GM19324 (cell line): ENCODE results near the gene HLA-DOB.

Experiments
- ATAC-seq: cut with Tn5 transposase; IDR thresholded peaks from one replicate; pipeline ENCODE4 v1.9.1; 2021; ENCODE audit warnings: mild to moderate bottlenecking, moderate library complexity; ENCODE audit not compliant: unreplicated experiment, low FRiP score

HLA-DOB gene

GRCh38 chr6:32843979-32844838, 27.4 kb upstream of the HLA-DOB start, which contains the start of gene PSMB8:
Gene PSMB8 (minus strand): TSS chr6:32844047. CDS start chr6:32843996, 51 bp downstream.
- ATAC-seq: peak; percentile 71

GRCh38 chr6:32843331-32843978, 26.7 kb upstream of the HLA-DOB start:
- no peak for ATAC-seq

GRCh38 chr6:32842690-32843089, 25.9 kb upstream of the HLA-DOB start:
- ATAC-seq: no peak

GRCh38 chr6:32842021-32842650, 25.3 kb upstream of the HLA-DOB start:
- no peak for ATAC-seq

GRCh38 chr6:32840604-32841246, 23.9 kb upstream of the HLA-DOB start:
- no peak for ATAC-seq

- ATAC-seq: no peak
Observed at GRCh38 chr6:32839356-32839755, 22.6 kb upstream of the HLA-DOB start.

- peak; percentile 76 for ATAC-seq
Observed at GRCh38 chr6:32838114-32838958, 21.5 kb upstream of the HLA-DOB start, which contains the start of gene TAP2. Gene TAP2 (minus strand): TSS chr6:32838739. CDS start chr6:32838233, 506 bp downstream.

- ATAC-seq: no peak
Observed at GRCh38 chr6:32837651-32838113, 20.9 kb upstream of the HLA-DOB start.

GRCh38 chr6:32836873-32837272, 20.1 kb upstream of the HLA-DOB start:
- no peak for ATAC-seq

- no peak for ATAC-seq
Observed at GRCh38 chr6:32835167-32835893, 18.5 kb upstream of the HLA-DOB start.

GRCh38 chr6:32833664-32834063, 16.9 kb upstream of the HLA-DOB start:
- no peak for ATAC-seq

- no peak for ATAC-seq
Observed at GRCh38 chr6:32832535-32832934, 15.7 kb upstream of the HLA-DOB start.

GRCh38 chr6:32830936-32831335, 14.1 kb upstream of the HLA-DOB start:
- no peak for ATAC-seq

- no peak for ATAC-seq
Observed at GRCh38 chr6:32830017-32830416, 13.2 kb upstream of the HLA-DOB start.

- no peak for ATAC-seq
Observed at GRCh38 chr6:32829495-32829894, 12.7 kb upstream of the HLA-DOB start.

- ATAC-seq: no peak
Observed at GRCh38 chr6:32827025-32827424, 10.2 kb upstream of the HLA-DOB start.

GRCh38 chr6:32825966-32826365, 9.2 kb upstream of the HLA-DOB start:
- ATAC-seq: no peak

- no peak for ATAC-seq
Observed at GRCh38 chr6:32819729-32820128, 2.9 kb upstream of the HLA-DOB start.

GRCh38 chr6:32818867-32819266, 2.1 kb upstream of the HLA-DOB start:
- no peak for ATAC-seq
